ENCODE measurements around the gene PPP1R16B.

The PPP1R16B gene

GRCh38 chr20:38805502-38805957 lies at the start of gene PPP1R16B:
Gene PPP1R16B, plus strand, starts transcription at chr20:38805697. Its CDS starts 30,229 bp downstream, at chr20:38835926.
- peak; percentile 82 for DNase-seq

- DNase-seq, result no peak
These were observed 48.2 kb upstream of the PPP1R16B start for GRCh38 chr20:38757145-38757775.

- DNase-seq, result no peak
These were observed 46.4 kb upstream of the PPP1R16B start for GRCh38 chr20:38759106-38759505.

GRCh38 chr20:38760978-38761377 lies 44.5 kb upstream of the PPP1R16B start:
- no peak for DNase-seq

GRCh38 chr20:38762174-38762573 lies 43.3 kb upstream of the PPP1R16B start:
- DNase-seq, result no peak

- DNase-seq, result no peak
These were observed 41.9 kb upstream of the PPP1R16B start for GRCh38 chr20:38763616-38764015.

- no peak for DNase-seq
These were observed 40.8 kb upstream of the PPP1R16B start for GRCh38 chr20:38764567-38765318.

- DNase-seq, result no peak
These were observed 39.4 kb upstream of the PPP1R16B start for GRCh38 chr20:38766071-38766470.

GRCh38 chr20:38769376-38770295 lies 35.9 kb upstream of the PPP1R16B start:
- no peak for DNase-seq

- no peak for DNase-seq
These were observed 35.0 kb upstream of the PPP1R16B start for GRCh38 chr20:38770546-38770945.

- DNase-seq, result no peak
These were observed 34.5 kb upstream of the PPP1R16B start for GRCh38 chr20:38770970-38771369.

GRCh38 chr20:38771621-38772020 lies 33.9 kb upstream of the PPP1R16B start:
- DNase-seq, result no peak

- no peak for DNase-seq
These were observed 31.3 kb upstream of the PPP1R16B start for GRCh38 chr20:38774167-38774566.

- no peak for DNase-seq
These were observed 29.1 kb upstream of the PPP1R16B start for GRCh38 chr20:38776363-38776762.

GRCh38 chr20:38779247-38780097 lies 26.0 kb upstream of the PPP1R16B start:
- no peak for DNase-seq

GRCh38 chr20:38782275-38782674 lies 23.2 kb upstream of the PPP1R16B start:
- no peak for DNase-seq

GRCh38 chr20:38787870-38788269 lies 17.6 kb upstream of the PPP1R16B start:
- no peak for DNase-seq

GRCh38 chr20:38789503-38790199 lies 15.8 kb upstream of the PPP1R16B start:
- no peak for DNase-seq

GRCh38 chr20:38790200-38791053 lies 15.1 kb upstream of the PPP1R16B start:
- DNase-seq, result no peak

GRCh38 chr20:38791291-38791690 lies 14.2 kb upstream of the PPP1R16B start:
- no peak for DNase-seq

GRCh38 chr20:38791940-38792339 lies 13.6 kb upstream of the PPP1R16B start:
- DNase-seq, result no peak
